DND-41 (cell line): Measurements from ENCODE around the gene SMIM35.

Source experiments
- CTCF ChIP-seq: IDR thresholded peaks from 2 replicates; pipeline ENCODE4 v1.5.1; 2012; ENCODE audit warnings: borderline replicate concordance, low read length, moderate library complexity, mild to moderate bottlenecking; ENCODE audit not compliant: poor library complexity, severe bottlenecking; ENCODE audit errors: extremely low read depth
- EZH2 ChIP-seq: IDR thresholded peaks from 3 replicates; pipeline ENCODE4 v1.6.1; 2012; ENCODE audit warnings: borderline replicate concordance, low read depth, mild to moderate bottlenecking, moderate library complexity, low read length, inconsistent platforms; ENCODE audit not compliant: severe bottlenecking

GRCh38 chr11:118074091-118074685, 12.6 kb downstream of the SMIM35 start:
- TF ChIP-seq CTCF (no peak), EZH2 (no peak)
